Adrenal gland (tissue), 5 donors: Measurements from ENCODE around the gene POFUT1.

ENCODE experiments used
- CTCF ChIP-seq, 6 experiments: fragments of 450-650 bp in 4 of 6; fragments of 200-600 bp in 2 of 6; sonication (generic) in 1 of 6; IDR thresholded peaks; 1 replicate in 5 of 6; 2 replicates in 1 of 6; pipeline versions ENCODE4 v1.5.1 to v1.8.0; 2016 to 2021; ENCODE audit warnings: antibody characterized with exemption in 6 of 6, mild to moderate bottlenecking in 2 of 6, moderate library complexity in 1 of 6
- POLR2A ChIP-seq, 2 donors: fragments of 450-650 bp; IDR thresholded peaks; one replicate each; pipeline ENCODE4 v1.6.1; 2017; ENCODE audit warnings: antibody characterized with exemption in 2 of 2, mild to moderate bottlenecking in 2 of 2, moderate library complexity in 1 of 2
- donor health status: DM: no; HTN: no; CAD: no.

DNA sequence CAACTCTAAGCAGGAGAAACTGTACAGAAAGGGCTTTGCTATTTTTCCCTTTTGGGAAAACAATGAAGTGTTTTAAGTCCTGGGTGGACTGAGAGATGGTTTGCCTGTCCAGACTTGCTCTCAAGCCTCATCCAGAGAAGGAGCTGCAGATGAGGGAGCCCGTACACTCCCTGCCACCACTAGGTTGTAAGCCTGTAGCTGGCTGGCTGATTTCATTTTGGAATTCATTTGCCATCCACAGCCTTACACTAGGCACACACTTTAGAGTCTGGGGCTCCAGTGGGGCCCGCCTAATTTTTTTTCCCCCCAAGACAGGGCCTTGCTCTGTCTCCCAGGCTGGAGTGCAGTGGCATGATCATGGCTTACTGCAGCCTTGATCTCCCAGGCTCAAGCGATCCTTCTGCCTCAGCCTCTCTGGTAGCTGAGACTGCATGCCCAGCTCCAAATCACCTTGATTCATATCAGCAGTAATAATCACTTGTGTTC, 28.4 kb downstream of the POFUT1 start:
- TF ChIP-seq CTCF (IDR thresholded peaks at IDR 0.05), result no peak
- no peak for TF ChIP-seq POLR2A (IDR thresholded peaks at IDR 0.05)
